ENCODE data around the gene KCNMA1. TPM values are rescaled to one million over a fixed set of nuclear protein-coding genes. Genes with fewer than 3 reads are reported as not detected.

KCNMA1 gene
- total and polyA plus RNA-seq, 7 experiments from 2014 or later: 0.42 TPM; not detected in 6

- DNase-seq (no peak), ATAC-seq (no peak)
- Histone ChIP-seq H3K4me1 (ENCODE audit: control insufficient read depth in 2 of 2, insufficient read depth in 2 of 2, low read length in 2 of 2) (no peaks in the 10 kb centered on the region), H3K9me3 (ENCODE audit: control insufficient read depth in 2 of 3, low read length in 3 of 3) (no peaks in the 10 kb centered on the region), H3K4me3 (ENCODE audit: low read length) (no peak overlapping the region), H3K27ac (ENCODE audit: low read depth, low read length) (no peak overlapping the region), H3K27me3 (ENCODE audit: control insufficient read depth in 2 of 2, insufficient read depth in 2 of 2, low read length in 2 of 2) (no peaks in the 10 kb centered on the region), H3K36me3 (ENCODE audit: control insufficient read depth in 2 of 3, insufficient read depth in 3 of 3, low read length in 3 of 3) (no peaks in the 10 kb centered on the region)
- no peak overlapping the region for H3K27ac Mint-ChIP-seq
- H3K9me3 Mint-ChIP-seq: peaks cover 0 to 4% (median 0%) of the 10 kb centered on the region in 11 donors
- ChIA-PET CTCF (no interaction called here), POLR2A (interaction anchor here (0.6 kb wide), 1 partner anchor 10 kb away, joined by 4 read pairs; no protein-coding TSS in a partner anchor)
- H3K27me3 Mint-ChIP-seq: peaks cover 0 to 8% (median 0%) of the 10 kb centered on the region in 5 donors
- no peaks in the 10 kb centered on the region for H3K36me3 Mint-ChIP-seq
- H3K4me1 Mint-ChIP-seq: no peaks in the 10 kb centered on the region
- intact Hi-C loops (cut with micrococcal nuclease): no loop called here
- H3K4me3 Mint-ChIP-seq: no peak overlapping the region
Measured at GRCh38 chr10:77233466-77233865, 404.1 kb downstream of the KCNMA1 start.

DNA sequence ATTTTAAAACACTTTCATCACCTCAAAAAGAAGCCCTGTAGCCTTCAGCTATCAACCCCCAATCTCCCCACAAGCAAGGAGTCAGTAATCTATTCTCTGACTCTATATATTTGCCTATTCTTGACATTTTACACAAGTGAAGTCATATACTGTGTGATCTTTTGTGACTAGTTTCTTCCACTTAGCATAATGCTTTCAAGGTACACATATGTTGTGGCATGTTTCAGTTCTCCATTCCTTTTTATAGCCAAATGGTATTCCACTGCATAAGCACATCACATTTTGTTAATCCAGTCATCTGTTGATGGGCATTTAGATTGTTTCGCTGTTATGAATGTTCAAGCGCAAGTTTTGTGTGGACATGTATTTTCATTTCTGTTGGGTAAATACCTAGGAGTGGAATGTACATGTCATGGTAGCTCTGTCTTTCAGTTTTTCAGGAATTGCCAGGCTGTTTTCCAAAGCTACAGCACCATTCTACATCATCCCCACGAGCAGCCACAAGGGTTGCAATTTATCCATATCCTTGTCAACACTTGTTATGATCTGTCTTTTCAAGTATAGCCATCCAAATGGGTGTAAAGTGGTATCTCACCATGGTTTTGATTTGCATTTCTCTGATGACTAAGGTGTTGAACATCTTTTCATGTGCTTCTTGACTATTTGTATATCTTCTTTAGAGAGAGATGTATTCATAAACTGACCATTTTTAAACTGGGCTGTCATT, 405.6 kb downstream of the KCNMA1 start:
- H3K9me3 Mint-ChIP-seq: peaks cover 0 to 4% (median 0%) of the 10 kb centered on the region in 11 donors
- Histone ChIP-seq H3K27ac (ENCODE audit: low read depth, low read length) (no peak overlapping the region), H3K27me3 (ENCODE audit: control insufficient read depth in 2 of 2, insufficient read depth in 2 of 2, low read length in 2 of 2) (no peaks in the 10 kb centered on the region), H3K9me3 (ENCODE audit: control insufficient read depth in 2 of 3, low read length in 3 of 3) (no peaks in the 10 kb centered on the region), H3K36me3 (ENCODE audit: control insufficient read depth in 2 of 3, insufficient read depth in 3 of 3, low read length in 3 of 3) (no peaks in the 10 kb centered on the region), H3K4me1 (ENCODE audit: control insufficient read depth in 2 of 2, insufficient read depth in 2 of 2, low read length in 2 of 2) (no peaks in the 10 kb centered on the region), H3K4me3 (ENCODE audit: low read length) (no peak overlapping the region)
- ChIA-PET CTCF (no interaction called here), POLR2A (no interaction called here)
- ATAC-seq: no peak
- no peak for DNase-seq
- H3K4me3 Mint-ChIP-seq: no peak overlapping the region
- no peaks in the 10 kb centered on the region for H3K36me3 Mint-ChIP-seq
- H3K4me1 Mint-ChIP-seq: no peaks in the 10 kb centered on the region
- intact Hi-C loops (cut with micrococcal nuclease): no loop called here
- no peak overlapping the region for H3K27ac Mint-ChIP-seq
- peaks cover 0 to 8% (median 0%) of the 10 kb centered on the region in 5 donors for H3K27me3 Mint-ChIP-seq

- H3K4me1 ChIP-seq (ENCODE audit: control insufficient read depth in 2 of 2, insufficient read depth in 2 of 2, low read length in 2 of 2): no peaks in the 10 kb centered on the region
- DNase-seq (no peak), ATAC-seq (no peak)
- H3K9me3 ChIP-seq (ENCODE audit: control insufficient read depth in 2 of 3, low read length in 3 of 3): no peaks in the 10 kb centered on the region
- H3K27ac Mint-ChIP-seq: no peak overlapping the region
- intact Hi-C loops (cut with micrococcal nuclease): no loop called here
- peaks cover 0 to 7% (median 0%) of the 10 kb centered on the region in 5 donors for H3K27me3 Mint-ChIP-seq
- ChIA-PET CTCF (no interaction called here), POLR2A (no interaction called here)
- H3K4me1 Mint-ChIP-seq: no peaks in the 10 kb centered on the region
- H3K4me3 ChIP-seq (ENCODE audit: low read length): no peak overlapping the region
- no peak overlapping the region for H3K4me3 Mint-ChIP-seq
- H3K36me3 Mint-ChIP-seq: no peaks in the 10 kb centered on the region
- peaks cover 0 to 4% (median 0%) of the 10 kb centered on the region in 11 donors for H3K9me3 Mint-ChIP-seq
- H3K27me3 ChIP-seq (ENCODE audit: control insufficient read depth in 2 of 2, insufficient read depth in 2 of 2, low read length in 2 of 2): no peaks in the 10 kb centered on the region
- no peak overlapping the region for H3K27ac ChIP-seq (ENCODE audit: low read depth, low read length)
- H3K36me3 ChIP-seq (ENCODE audit: control insufficient read depth in 2 of 3, insufficient read depth in 3 of 3, low read length in 3 of 3): no peaks in the 10 kb centered on the region
Measured at GRCh38 chr10:77231375-77231774, 406.2 kb downstream of the KCNMA1 start.

DNA sequence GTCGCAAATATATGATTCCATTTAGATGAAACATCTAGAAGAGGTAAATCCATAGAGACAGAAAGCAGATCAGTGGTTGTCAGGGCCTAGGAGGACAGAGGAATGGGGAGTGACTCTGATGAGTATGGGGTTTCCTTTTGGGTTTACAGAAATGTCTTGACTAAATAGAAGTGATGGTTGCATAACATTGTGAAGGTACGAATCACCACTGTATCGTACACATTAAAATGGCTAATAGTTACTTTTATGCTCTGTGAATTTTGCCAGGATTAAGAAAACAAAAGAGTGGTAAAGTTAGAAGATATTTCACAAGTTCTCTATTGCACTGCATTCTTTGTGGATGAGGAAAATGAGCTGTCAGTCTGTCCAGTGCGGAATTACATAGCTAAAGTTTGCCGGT, 407.4 kb downstream of the KCNMA1 start:
- H3K9me3 Mint-ChIP-seq: peaks cover 0 to 4% (median 0%) of the 10 kb centered on the region in 11 donors
- no peak overlapping the region for H3K27ac ChIP-seq (ENCODE audit: low read depth, low read length)
- ChIA-PET POLR2A (no interaction called here), CTCF (no interaction called here)
- no peaks in the 10 kb centered on the region for H3K4me1 Mint-ChIP-seq
- no peak overlapping the region for H3K4me3 ChIP-seq (ENCODE audit: low read length)
- no peaks in the 10 kb centered on the region for H3K36me3 Mint-ChIP-seq
- peaks cover 0 to 4% (median 0%) of the 10 kb centered on the region in 5 donors for H3K27me3 Mint-ChIP-seq
- H3K9me3 ChIP-seq (ENCODE audit: control insufficient read depth in 2 of 3, low read length in 3 of 3): no peaks in the 10 kb centered on the region
- no peak overlapping the region for H3K27ac Mint-ChIP-seq
- no peaks in the 10 kb centered on the region for H3K36me3 ChIP-seq (ENCODE audit: control insufficient read depth in 2 of 3, insufficient read depth in 3 of 3, low read length in 3 of 3)
- no peaks in the 10 kb centered on the region for H3K4me1 ChIP-seq (ENCODE audit: control insufficient read depth in 2 of 2, insufficient read depth in 2 of 2, low read length in 2 of 2)
- intact Hi-C loops (cut with micrococcal nuclease): no loop called here
- no peaks in the 10 kb centered on the region for H3K27me3 ChIP-seq (ENCODE audit: control insufficient read depth in 2 of 2, insufficient read depth in 2 of 2, low read length in 2 of 2)
- DNase-seq (no peak), ATAC-seq (no peak)
- no peak overlapping the region for H3K4me3 Mint-ChIP-seq

DNA sequence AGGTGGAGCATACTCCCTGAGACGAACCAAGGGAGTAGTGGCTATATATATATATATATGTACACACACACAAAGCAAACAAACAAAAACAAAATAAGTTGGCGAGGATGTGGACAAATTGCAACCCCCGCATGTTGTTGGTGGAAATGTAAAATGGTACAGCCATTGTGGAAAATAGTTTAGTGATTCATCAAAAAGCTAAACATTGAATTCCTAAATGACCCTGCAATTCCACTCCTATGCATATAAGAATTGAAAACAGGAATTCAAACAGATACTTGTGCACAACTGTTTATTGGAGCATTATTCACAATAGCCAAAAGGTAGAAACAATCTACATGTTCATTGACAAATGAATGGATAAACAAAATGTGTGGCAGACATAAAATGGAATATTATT, 407.9 kb downstream of the KCNMA1 start:
- no peaks in the 10 kb centered on the region for H3K36me3 ChIP-seq (ENCODE audit: control insufficient read depth in 2 of 3, insufficient read depth in 3 of 3, low read length in 3 of 3)
- ChIA-PET POLR2A (no interaction called here), CTCF (no interaction called here)
- H3K27ac ChIP-seq (ENCODE audit: low read depth, low read length): no peak overlapping the region
- H3K4me1 ChIP-seq (ENCODE audit: control insufficient read depth in 2 of 2, insufficient read depth in 2 of 2, low read length in 2 of 2): no peaks in the 10 kb centered on the region
- Mint-ChIP-seq H3K4me3 (no peak overlapping the region), H3K36me3 (no peaks in the 10 kb centered on the region), H3K27me3 (peaks cover 0 to 4% (median 0%) of the 10 kb centered on the region in 5 donors), H3K27ac (no peak overlapping the region), H3K4me1 (no peaks in the 10 kb centered on the region), H3K9me3 (peaks cover 0 to 4% (median 0%) of the 10 kb centered on the region in 11 donors)
- ATAC-seq (no peak), DNase-seq (no peak)
- intact Hi-C loops (cut with micrococcal nuclease): no loop called here
- H3K4me3 ChIP-seq (ENCODE audit: low read length): no peak overlapping the region
- no peaks in the 10 kb centered on the region for H3K27me3 ChIP-seq (ENCODE audit: control insufficient read depth in 2 of 2, insufficient read depth in 2 of 2, low read length in 2 of 2)
- no peaks in the 10 kb centered on the region for H3K9me3 ChIP-seq (ENCODE audit: control insufficient read depth in 2 of 3, low read length in 3 of 3)

GRCh38 chr10:77228559-77228958, 409.0 kb downstream of the KCNMA1 start:
- H3K4me1 Mint-ChIP-seq: no peaks in the 10 kb centered on the region
- Histone ChIP-seq H3K4me3 (ENCODE audit: low read length) (no peak overlapping the region), H3K36me3 (ENCODE audit: control insufficient read depth in 2 of 3, insufficient read depth in 3 of 3, low read length in 3 of 3) (no peaks in the 10 kb centered on the region), H3K27me3 (ENCODE audit: control insufficient read depth in 2 of 2, insufficient read depth in 2 of 2, low read length in 2 of 2) (no peaks in the 10 kb centered on the region), H3K9me3 (ENCODE audit: control insufficient read depth in 2 of 3, low read length in 3 of 3) (no peaks in the 10 kb centered on the region), H3K27ac (ENCODE audit: low read depth, low read length) (no peak overlapping the region), H3K4me1 (ENCODE audit: control insufficient read depth in 2 of 2, insufficient read depth in 2 of 2, low read length in 2 of 2) (no peaks in the 10 kb centered on the region)
- H3K4me3 Mint-ChIP-seq: no peak overlapping the region
- CTCF ChIA-PET: no interaction called here
- H3K27ac Mint-ChIP-seq: no peak overlapping the region
- POLR2A ChIA-PET: no interaction called here
- peaks cover 4 to 9% (median 5%) of the 10 kb centered on the region in 5 donors for H3K27me3 Mint-ChIP-seq
- DNase-seq: no peak
- intact Hi-C loops (cut with micrococcal nuclease): no loop called here
- H3K36me3 Mint-ChIP-seq: no peaks in the 10 kb centered on the region
- peaks cover 0 to 2% (median 0%) of the 10 kb centered on the region in 11 donors for H3K9me3 Mint-ChIP-seq
- ATAC-seq: no peak

DNA sequence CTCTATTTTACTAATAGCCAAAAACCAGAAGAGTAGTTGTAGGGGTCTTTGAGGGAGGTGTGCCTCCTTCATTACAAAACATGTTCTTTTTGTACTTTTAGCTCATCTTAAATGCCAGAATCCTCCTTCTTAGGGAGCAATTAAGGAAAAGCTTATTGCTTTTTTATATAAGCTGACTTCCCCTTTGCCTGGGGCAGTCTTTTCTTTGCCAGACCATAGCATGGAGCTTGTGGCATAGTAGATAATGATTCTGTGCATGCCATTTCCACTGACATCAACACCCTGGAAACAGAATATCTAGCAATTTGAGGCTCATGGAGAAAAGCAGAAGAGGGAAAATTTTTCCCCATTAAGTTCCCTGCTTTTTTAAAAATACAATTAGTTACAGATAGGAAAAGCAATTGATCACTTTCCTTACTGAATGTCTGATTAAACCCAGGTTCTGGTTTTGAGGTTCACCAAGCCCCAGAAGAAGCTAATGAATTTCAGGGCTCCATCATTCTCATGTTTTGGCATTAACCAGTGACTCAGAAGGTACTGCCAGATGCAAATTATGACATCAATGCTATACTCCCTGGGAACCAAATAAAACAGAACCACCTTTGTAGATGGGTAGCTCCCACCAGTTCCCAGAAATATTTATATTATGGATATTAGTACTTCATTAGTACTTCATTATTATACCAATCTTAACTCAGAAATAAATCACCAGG, 410.6 kb downstream of the KCNMA1 start:
- H3K27me3 Mint-ChIP-seq: peaks cover 4 to 17% (median 15%) of the 10 kb centered on the region in 5 donors
- Histone ChIP-seq H3K4me3 (ENCODE audit: low read length) (no peak overlapping the region), H3K4me1 (ENCODE audit: control insufficient read depth in 2 of 2, insufficient read depth in 2 of 2, low read length in 2 of 2) (no peaks in the 10 kb centered on the region), H3K27ac (ENCODE audit: low read depth, low read length) (no peak overlapping the region), H3K36me3 (ENCODE audit: control insufficient read depth in 2 of 3, insufficient read depth in 3 of 3, low read length in 3 of 3) (no peaks in the 10 kb centered on the region), H3K9me3 (ENCODE audit: control insufficient read depth in 2 of 3, low read length in 3 of 3) (no peaks in the 10 kb centered on the region), H3K27me3 (ENCODE audit: control insufficient read depth in 2 of 2, insufficient read depth in 2 of 2, low read length in 2 of 2) (no peaks in the 10 kb centered on the region)
- POLR2A ChIA-PET: no interaction called here
- H3K4me1 Mint-ChIP-seq: no peaks in the 10 kb centered on the region
- no peak for DNase-seq
- intact Hi-C loops (cut with micrococcal nuclease): no loop called here
- peaks cover 0 to 2% (median 0%) of the 10 kb centered on the region in 11 donors for H3K9me3 Mint-ChIP-seq
- no peak overlapping the region for H3K27ac Mint-ChIP-seq
- H3K4me3 Mint-ChIP-seq: no peak overlapping the region
- CTCF ChIA-PET: no interaction called here
- no peaks in the 10 kb centered on the region for H3K36me3 Mint-ChIP-seq
- no peak for ATAC-seq

All from naive thymus-derived CD4-positive, alpha-beta T cell (primary cell).